GM12875 (cell line): ENCODE results near the gene RAPGEF6.

Source experiments
- H3K4me3 ChIP-seq: one replicate; pipeline ENCODE4 v1.5.1; 2011; ENCODE audit warnings: low read depth, low read length, control low read depth
- CTCF ChIP-seq: IDR thresholded peaks from 2 replicates; pipeline ENCODE4 v1.5.1; 2011; ENCODE audit warnings: low read depth, mild to moderate bottlenecking, control low read depth, inconsistent platforms, low read length, moderate library complexity, borderline replicate concordance; ENCODE audit not compliant: insufficient read depth

Gene RAPGEF6

GRCh38 chr5:131460133-131460532 is 174.9 kb downstream of the RAPGEF6 start:
- no peak overlapping the region for H3K4me3 ChIP-seq
- no peak for TF ChIP-seq CTCF

- H3K4me3 ChIP-seq: no peak overlapping the region
- no peak for TF ChIP-seq CTCF
These were observed 175.8 kb downstream of the RAPGEF6 start for GRCh38 chr5:131459216-131459615.

- TF ChIP-seq CTCF: no peak
These were observed 177.8 kb downstream of the RAPGEF6 start for GRCh38 chr5:131457193-131457592.

GRCh38 chr5:131450941-131451340 is 184.1 kb downstream of the RAPGEF6 start:
- TF ChIP-seq CTCF: no peak
- H3K4me3 ChIP-seq: no peak overlapping the region

More at GRCh38 chr5:131457193-131457592, 177.8 kb downstream of the RAPGEF6 start:
- H3K4me3 ChIP-seq: no peak overlapping the region

- no peak overlapping the region for H3K4me3 ChIP-seq
- no peak for TF ChIP-seq CTCF
These were observed 193.8 kb downstream of the RAPGEF6 start for GRCh38 chr5:131441184-131441583.

GRCh38 chr5:131436081-131436480 is 198.9 kb downstream of the RAPGEF6 start:
- H3K4me3 ChIP-seq: no peak overlapping the region

More at GRCh38 chr5:131436081-131436480, 198.9 kb downstream of the RAPGEF6 start:
- TF ChIP-seq CTCF: no peak
